Chondrocyte (in vitro differentiated cells): ENCODE data around the gene SLK. TPM values are rescaled to one million over a fixed set of nuclear protein-coding genes. Genes with fewer than 3 reads are reported as not detected.

Experiments used
- DNase-seq: peaks from one replicate; pipeline ENCODE4 v3.0.0; 2021; ENCODE audit warnings: mixed read lengths, low spot score
- H3K27ac Mint-ChIP-seq: one replicate; pipeline ENCODE4 v1.8.0; 2021; ENCODE audit warnings: mild to moderate bottlenecking, moderate library complexity, mixed read lengths; ENCODE audit not compliant: unreplicated experiment
- H3K27me3 Mint-ChIP-seq: 2 replicates; pipeline ENCODE4 v1.8.0; 2021; ENCODE audit warnings: low read depth, mixed read lengths
- H3K36me3 Mint-ChIP-seq: 2 replicates; pipeline ENCODE4 v1.8.0; 2021; ENCODE audit warnings: low read depth, mixed read lengths
- H3K4me1 Mint-ChIP-seq: 2 replicates; pipeline ENCODE4 v1.8.0; 2021; ENCODE audit warnings: low read depth, mild to moderate bottlenecking, mixed read lengths
- H3K4me3 Mint-ChIP-seq: one replicate; pipeline ENCODE4 v1.8.0; 2021; ENCODE audit warnings: mild to moderate bottlenecking, moderate library complexity, mixed read lengths; ENCODE audit not compliant: unreplicated experiment
- H3K9me3 Mint-ChIP-seq: 2 replicates; pipeline ENCODE4 v1.8.0; 2021; ENCODE audit warnings: low read depth, mixed read lengths
- CTCF ChIP-seq: fragments of 200-600 bp; sonication (generic); IDR thresholded peaks from 2 replicates; pipeline ENCODE4 v1.5.0; 2021; ENCODE audit warnings: antibody characterized with exemption, mild to moderate bottlenecking, moderate library complexity
- total RNA-seq: library from RNA; stranded (reverse); gene quantifications from 3 replicates; pipeline ENCODE4 v1.2.1, GENCODE V29; 2021

SLK gene
- total RNA-seq, 1 donor from 2014 or later = 30.9 TPM

GRCh38 chr10:104033401-104033930 is 66.5 kb downstream of the SLK start:
- Mint-ChIP-seq H3K27ac (no peak overlapping the region), H3K4me1 (no peaks in the 10 kb centered on the region), H3K9me3 (no peaks in the 10 kb centered on the region), H3K27me3 (no peaks in the 10 kb centered on the region), H3K4me3 (no peak overlapping the region), H3K36me3 (peaks cover 9% of the 10 kb centered on the region)
- no peak for DNase-seq
- TF ChIP-seq CTCF = no peak

GRCh38 chr10:104033966-104034365 is 67.0 kb downstream of the SLK start:
- no peaks in the 10 kb centered on the region for H3K4me1 Mint-ChIP-seq
- H3K4me3 Mint-ChIP-seq = no peak overlapping the region
- H3K27me3 Mint-ChIP-seq = no peaks in the 10 kb centered on the region
- H3K9me3 Mint-ChIP-seq = no peaks in the 10 kb centered on the region
- no peak for DNase-seq
- TF ChIP-seq CTCF = no peak
- no peak overlapping the region for H3K27ac Mint-ChIP-seq
- peaks cover 9% of the 10 kb centered on the region for H3K36me3 Mint-ChIP-seq

GRCh38 chr10:104034401-104035193 is 67.7 kb downstream of the SLK start:
- Mint-ChIP-seq H3K27ac (no peak overlapping the region), H3K27me3 (no peaks in the 10 kb centered on the region), H3K4me1 (no peaks in the 10 kb centered on the region), H3K4me3 (no peak overlapping the region), H3K9me3 (no peaks in the 10 kb centered on the region), H3K36me3 (peaks cover 7% of the 10 kb centered on the region)
- TF ChIP-seq CTCF = no peak
- DNase-seq = no peak

GRCh38 chr10:104035194-104036068 is 68.5 kb downstream of the SLK start:
- no peak overlapping the region for H3K27ac Mint-ChIP-seq
- H3K36me3 Mint-ChIP-seq = peaks cover 7% of the 10 kb centered on the region
- H3K9me3 Mint-ChIP-seq = peaks cover 2% of the 10 kb centered on the region
- no peaks in the 10 kb centered on the region for H3K27me3 Mint-ChIP-seq
- DNase-seq = no peak
- no peaks in the 10 kb centered on the region for H3K4me1 Mint-ChIP-seq
- no peak for TF ChIP-seq CTCF
- no peak overlapping the region for H3K4me3 Mint-ChIP-seq

GRCh38 chr10:104036069-104036384 is 69.1 kb downstream of the SLK start:
- Mint-ChIP-seq H3K4me1 (no peaks in the 10 kb centered on the region), H3K9me3 (peaks cover 2% of the 10 kb centered on the region), H3K27me3 (no peaks in the 10 kb centered on the region), H3K4me3 (no peak overlapping the region), H3K27ac (no peak overlapping the region), H3K36me3 (peaks cover 7% of the 10 kb centered on the region)
- DNase-seq = no peak
- no peak for TF ChIP-seq CTCF
